GM23338 (cell line): ENCODE measurements around the gene ZBTB8A. TPM values are rescaled to one million over a fixed set of nuclear protein-coding genes. Genes with fewer than 3 reads are reported as not detected.

Source experiments
- ATAC-seq: fragments of 200-7000 bp; cut with Tn5 transposase; 3 replicates; pipeline ENCODE4 v1.9.1; 2020
- DNase-seq: peaks from one replicate; pipeline ENCODE4 v3.0.0-alpha.2; 2015; ENCODE audit warnings: low spot score
- H2AFZ ChIP-seq: fragments of 200-600 bp; sonication (generic); 2 replicates; pipeline ENCODE4 v1.8.0; 2016; ENCODE audit warnings: antibody characterized with exemption, mild to moderate bottlenecking, moderate library complexity
- H3F3A ChIP-seq: fragments of 200-600 bp; sonication (generic); replicated peaks from 2 replicates; pipeline ENCODE4 v1.8.0; 2017; ENCODE audit warnings: antibody characterized with exemption, mixed run types, low read depth
- H3K27ac ChIP-seq: fragments of 200-600 bp; sonication (generic); 2 replicates; pipeline ENCODE4 v1.6.1; 2016; ENCODE audit warnings: low read depth
- H3K27me3 ChIP-seq: fragments of 200-600 bp; sonication (generic); 2 replicates; pipeline ENCODE4 v1.8.0; 2016; ENCODE audit warnings: mild to moderate bottlenecking, mixed run types, moderate library complexity; ENCODE audit not compliant: insufficient read depth
- H3K36me3 ChIP-seq: fragments of 200-600 bp; sonication (generic); 2 replicates; pipeline ENCODE4 v1.8.0; 2016; ENCODE audit warnings: mild to moderate bottlenecking; ENCODE audit not compliant: insufficient read depth
- H3K4me1 ChIP-seq: fragments of 200-600 bp; sonication (generic); 2 replicates; pipeline ENCODE4 v1.8.0; 2016; ENCODE audit warnings: mild to moderate bottlenecking, moderate library complexity; ENCODE audit not compliant: insufficient read depth
- H3K4me2 ChIP-seq: fragments of 200-600 bp; sonication (generic); 2 replicates; pipeline ENCODE4 v1.7.1; 2017; ENCODE audit warnings: mixed run types
- H3K4me3 ChIP-seq: fragments of 200-600 bp; sonication (generic); 2 replicates; pipeline ENCODE4 v1.6.1; 2016; ENCODE audit warnings: mixed run types
- H3K79me2 ChIP-seq: fragments of 200-600 bp; sonication (generic); replicated peaks from 2 replicates; pipeline ENCODE4 v1.8.0; 2017; ENCODE audit warnings: mild to moderate bottlenecking; ENCODE audit not compliant: insufficient read depth
- H3K9me2 ChIP-seq: fragments of 200-600 bp; sonication (generic); 2 replicates; pipeline ENCODE4 v1.8.0; 2017; ENCODE audit not compliant: insufficient read depth
- H4K20me1 ChIP-seq: fragments of 200-600 bp; sonication (generic); replicated peaks from 2 replicates; pipeline ENCODE4 v1.8.0; 2017; ENCODE audit warnings: mild to moderate bottlenecking; ENCODE audit not compliant: insufficient read depth
- H3K27ac Mint-ChIP-seq: 2 replicates; pipeline ENCODE4 v1.8.0; 2020; ENCODE audit warnings: inconsistent platforms, mild to moderate bottlenecking, moderate library complexity, mixed read lengths
- H3K27me3 Mint-ChIP-seq: 3 replicates; pipeline ENCODE4 v1.8.0; 2022; ENCODE audit warnings: low read depth, mild to moderate bottlenecking, moderate library complexity, mixed read lengths, inconsistent platforms; ENCODE audit not compliant: insufficient read depth, poor library complexity
- H3K36me3 Mint-ChIP-seq: 3 replicates; pipeline ENCODE4 v1.8.0; 2021; ENCODE audit warnings: low read depth, mild to moderate bottlenecking, inconsistent platforms, moderate library complexity, mixed read lengths
- H3K4me1 Mint-ChIP-seq: 3 replicates; pipeline ENCODE4 v1.8.0; 2020; ENCODE audit warnings: mild to moderate bottlenecking, inconsistent platforms, mixed read lengths
- H3K4me3 Mint-ChIP-seq: 3 replicates; pipeline ENCODE4 v1.8.0; 2021; ENCODE audit warnings: moderate library complexity, mild to moderate bottlenecking, inconsistent platforms, mixed read lengths
- H3K9me3 Mint-ChIP-seq: 3 replicates; pipeline ENCODE4 v1.8.0; 2020; ENCODE audit warnings: moderate library complexity, mild to moderate bottlenecking, inconsistent platforms, mixed read lengths
- CREB1 ChIP-seq: fragments of 250-450 bp; sonication (Bioruptor Pico); IDR thresholded peaks from 2 replicates; pipeline ENCODE4 v1.5.0; 2020; ENCODE audit warnings: low read depth, mild to moderate bottlenecking, moderate library complexity
- CTCF ChIP-seq, 2 experiments: fragments of 200-600 bp in 1 of 2; sonication (generic) in 1 of 2; conservative IDR thresholded peaks; 2 replicates each; pipeline versions ENCODE4 v1.5.1 to v1.6.1; 2016 to 2017; ENCODE audit warnings: antibody characterized with exemption in 2 of 2, low read depth in 2 of 2, mild to moderate bottlenecking in 2 of 2, moderate library complexity in 1 of 2
- ETS1 ChIP-seq: IDR thresholded peaks from 2 replicates; pipeline ENCODE4 v1.6.1; 2016; ENCODE audit warnings: antibody characterized with exemption
- EZH2 ChIP-seq: fragments of 200-600 bp; sonication (generic); IDR thresholded peaks from one replicate; pipeline ENCODE4 v1.8.0; 2017; ENCODE audit warnings: antibody characterized with exemption, mild to moderate bottlenecking, low read depth; ENCODE audit not compliant: unreplicated experiment
- EZH2phosphoT487 ChIP-seq: fragments of 200-600 bp; sonication (generic); IDR thresholded peaks from one replicate; pipeline ENCODE4 v1.8.1; 2018; ENCODE audit warnings: antibody characterized with exemption; ENCODE audit not compliant: unreplicated experiment
- JUNB ChIP-seq: IDR thresholded peaks from one replicate; pipeline ENCODE4 v1.6.1; 2016; ENCODE audit warnings: antibody characterized with exemption; ENCODE audit not compliant: unreplicated experiment
- NANOG ChIP-seq: IDR thresholded peaks from 2 replicates; pipeline ENCODE4 v1.6.1; 2016; ENCODE audit warnings: antibody characterized with exemption, borderline replicate concordance
- POLR2AphosphoS5 ChIP-seq: IDR thresholded peaks from 2 replicates; pipeline ENCODE4 v1.6.1; 2016; ENCODE audit warnings: antibody characterized with exemption, low read depth
- REST ChIP-seq: IDR thresholded peaks from one replicate; pipeline ENCODE4 v1.6.1; 2018; ENCODE audit warnings: antibody characterized with exemption; ENCODE audit not compliant: unreplicated experiment
- STAT1 ChIP-seq: IDR thresholded peaks from one replicate; pipeline ENCODE4 v1.6.1; 2016; ENCODE audit warnings: antibody characterized with exemption; ENCODE audit not compliant: unreplicated experiment
- ZNF114 ChIP-seq: fragments of 250-450 bp; sonication (Bioruptor Pico); IDR thresholded peaks from 2 replicates; pipeline ENCODE4 v1.5.0; 2020; ENCODE audit warnings: mild to moderate bottlenecking, moderate library complexity
- ZNF331 ChIP-seq: fragments of 250-450 bp; sonication (Bioruptor Pico); IDR thresholded peaks from 2 replicates; pipeline ENCODE4 v1.5.0; 2020; ENCODE audit warnings: low read depth, mild to moderate bottlenecking, moderate library complexity
- polyA plus RNA-seq: library from polyadenylated mRNA; unstranded; fragments of >200 nt; fragmentation: Nextera tagmentation; extraction: Ambion mirVana; gene quantifications from 2 replicates; pipeline ENCODE4 v1.2.1, GENCODE V29; 2016
- total RNA-seq: library from RNA; depleted of rRNA; stranded (reverse); fragments of >200 nt; shearing (Covaris generic); gene quantifications from 2 replicates; pipeline ENCODE4 v1.2.3, GENCODE V29; 2014

ZBTB8A gene
- total and polyA plus RNA-seq, 2 experiments from 2014 or later, result 6.1 to 8.4 TPM

- H3K36me3 Mint-ChIP-seq, result no peaks in the 10 kb centered on the region
- H3K4me2 ChIP-seq, result no peak overlapping the region
- H3K4me1 Mint-ChIP-seq, result no peaks in the 10 kb centered on the region
- no peaks in the 10 kb centered on the region for H3K9me2 ChIP-seq
- no peaks in the 10 kb centered on the region for H3K9me3 Mint-ChIP-seq
- no peaks in the 10 kb centered on the region for H3K79me2 ChIP-seq
- no peaks in the 10 kb centered on the region for H3K4me1 ChIP-seq
- TF ChIP-seq EZH2 (no peak), REST (no peak), JUNB (no peak), EZH2phosphoT487 (no peak), CTCF (conservative IDR thresholded peaks at IDR 0.05; ENCODE audit: low read depth in 2 of 2) (no peak), POLR2AphosphoS5 (no peak), CREB1 (no peak), ZNF331 (CRISPR knock-in tag) (no peak), STAT1 (no peak), ETS1 (no peak), ZNF114 (CRISPR knock-in tag) (no peak), NANOG (no peak)
- H2AFZ ChIP-seq, result no peak overlapping the region
- ATAC-seq, result no peak
- H3K27me3 ChIP-seq, result no peaks in the 10 kb centered on the region
- peaks cover 6% of the 10 kb centered on the region for H3K27me3 Mint-ChIP-seq
- no peaks in the 10 kb centered on the region for H4K20me1 ChIP-seq
- peak; percentile 24 for DNase-seq
- H3K27ac ChIP-seq, result no peak overlapping the region
- H3F3A ChIP-seq, result no peaks in the 10 kb centered on the region
- no peaks in the 10 kb centered on the region for H3K36me3 ChIP-seq
- H3K27ac Mint-ChIP-seq, result no peak overlapping the region
- no peak overlapping the region for H3K4me3 ChIP-seq
- no peak overlapping the region for H3K4me3 Mint-ChIP-seq
These were observed 22.8 kb upstream of the ZBTB8A start for GRCh38 chr1:32516402-32516801.
